Subcutaneous adipose tissue (tissue), 4 donors: Measurements from ENCODE around the gene TIMELESS. TPM values are rescaled to one million over a fixed set of nuclear protein-coding genes. Genes with fewer than 3 reads are reported as not detected.

Source experiments
- CTCF ChIP-seq: fragments of 450-650 bp; IDR thresholded peaks from one replicate; pipeline ENCODE4 v1.5.1; 2016; ENCODE audit warnings: low read depth, mild to moderate bottlenecking, control low read depth, antibody characterized with exemption, moderate library complexity
- total RNA-seq, 4 donors: library from RNA; depleted of rRNA; stranded (reverse); fragments of >200 nt; gene quantifications; one replicate each; pipeline ENCODE4 v1.1.0, GENCODE V29; 2016

Gene TIMELESS
- total RNA-seq, 4 donors from 2014 or later: 3.1 to 8.3 (median 4.8) TPM

GRCh38 chr12:56417739-56418138, 31.5 kb downstream of the TIMELESS start:
- TF ChIP-seq CTCF: no peak

- no peak for TF ChIP-seq CTCF
These were observed 34.8 kb downstream of the TIMELESS start for GRCh38 chr12:56414401-56414800.

GRCh38 chr12:56413392-56413791, 35.8 kb downstream of the TIMELESS start:
- no peak for TF ChIP-seq CTCF

GRCh38 chr12:56411781-56412639, 37.2 kb downstream of the TIMELESS start:
- TF ChIP-seq CTCF: no peak

- no peak for TF ChIP-seq CTCF
These were observed 38.5 kb downstream of the TIMELESS start for GRCh38 chr12:56410768-56411167.

GRCh38 chr12:56408799-56409417, 40.3 kb downstream of the TIMELESS start:
- no peak for TF ChIP-seq CTCF

- TF ChIP-seq CTCF: no peak
These were observed 50.9 kb downstream of the TIMELESS start for GRCh38 chr12:56398324-56398723.
